ENCODE data around the gene DOCK4. TPM values are rescaled to one million over a fixed set of nuclear protein-coding genes. Genes with fewer than 3 reads are reported as not detected.

DOCK4 gene
- total RNA-seq, 1 donor from 2014 or later = 32.2 TPM

DNA sequence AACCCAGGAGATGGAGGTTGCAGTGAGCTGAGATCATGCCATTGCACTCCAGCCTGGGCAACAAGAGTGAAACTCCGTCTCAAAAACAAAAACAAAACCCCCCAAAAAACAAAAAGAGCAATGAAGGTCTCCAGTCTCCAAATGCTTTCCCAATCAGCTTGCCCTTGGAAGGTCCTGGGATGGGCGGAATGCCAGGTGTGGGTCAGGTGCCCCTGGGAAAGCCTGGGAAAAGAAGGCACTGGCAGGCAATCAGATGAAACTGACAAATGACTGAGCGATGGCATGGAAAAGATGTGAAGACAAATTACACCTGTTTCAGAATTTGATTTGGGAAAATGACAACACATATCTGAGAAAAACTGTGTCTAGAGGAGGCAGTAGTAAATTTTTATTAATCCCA is 433.5 kb downstream of the DOCK4 start:
- Mint-ChIP-seq H3K4me3 (ENCODE audit: unreplicated experiment) (no peak overlapping the region), H3K27me3 (ENCODE audit: low read depth, unreplicated experiment) (no peaks in the 10 kb centered on the region), H3K4me1 (ENCODE audit: low read depth, unreplicated experiment) (peaks cover 2% of the 10 kb centered on the region), H3K36me3 (ENCODE audit: low read depth, unreplicated experiment) (peaks cover 31% of the 10 kb centered on the region), H3K27ac (ENCODE audit: unreplicated experiment) (no peak overlapping the region), H3K9me3 (ENCODE audit: unreplicated experiment) (peaks cover 2% of the 10 kb centered on the region)
- FAIRE-seq (no peak), DNase-seq (ENCODE audit: low read depth) (no peak)
- no peak overlapping the region for H3K4me3 ChIP-seq (ENCODE audit: insufficient read depth, low read depth, low read length)
- H3K27ac ChIP-seq (ENCODE audit: low read depth, low read length) = no peak overlapping the region
- H3K36me3 ChIP-seq (ENCODE audit: insufficient read depth, low read length) = no peaks in the 10 kb centered on the region
- no peaks in the 10 kb centered on the region for H3K4me1 ChIP-seq (ENCODE audit: insufficient read depth, low read length)
- H3K4me2 ChIP-seq (ENCODE audit: low read length) = no peak overlapping the region
- H4K20me1 ChIP-seq (ENCODE audit: insufficient read depth, low read length) = no peaks in the 10 kb centered on the region
- TF ChIP-seq EZH2 (IDR thresholded peaks at IDR 0.05; ENCODE audit: insufficient read depth, low read length) (no peak), CTCF (IDR thresholded peaks at IDR 0.05; ENCODE audit: insufficient read depth, low read depth, low read length) (no peak)
- H3K27me3 ChIP-seq (ENCODE audit: insufficient read depth, low read length) = no peaks in the 10 kb centered on the region
- H2AFZ ChIP-seq (ENCODE audit: low read depth, low read length) = no peak overlapping the region
- no peaks in the 10 kb centered on the region for H3K9me3 ChIP-seq (ENCODE audit: insufficient read depth, low read depth, low read length)
- no peak overlapping the region for H3K9ac ChIP-seq (ENCODE audit: low read length)
- H3K79me2 ChIP-seq (ENCODE audit: insufficient read depth, low read length) = no peaks in the 10 kb centered on the region

DNA sequence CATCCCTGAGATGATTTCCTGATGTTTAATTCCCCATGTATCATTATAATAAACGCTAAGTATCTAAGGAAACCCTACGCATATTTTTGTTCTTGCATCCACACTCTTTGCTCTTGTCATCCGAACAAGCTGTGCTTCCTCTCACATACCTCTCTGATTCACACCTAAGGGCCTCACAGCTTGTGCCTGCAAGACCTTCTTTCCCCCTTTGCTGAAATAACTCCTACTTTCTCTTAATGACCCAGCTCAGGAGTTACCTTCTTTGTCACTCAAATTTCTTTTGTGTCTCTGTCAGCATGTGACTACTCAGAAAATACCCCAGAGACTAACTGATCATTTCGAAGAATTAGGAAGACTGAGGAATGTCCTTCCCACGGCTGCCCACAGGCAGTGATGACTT is 434.6 kb downstream of the DOCK4 start:
- no peaks in the 10 kb centered on the region for H3K27me3 ChIP-seq (ENCODE audit: insufficient read depth, low read length)
- no peak overlapping the region for H3K4me2 ChIP-seq (ENCODE audit: low read length)
- no peaks in the 10 kb centered on the region for H3K27me3 Mint-ChIP-seq (ENCODE audit: low read depth, unreplicated experiment)
- TF ChIP-seq CTCF (IDR thresholded peaks at IDR 0.05; ENCODE audit: insufficient read depth, low read depth, low read length) (no peak), EZH2 (IDR thresholded peaks at IDR 0.05; ENCODE audit: insufficient read depth, low read length) (no peak)
- no peaks in the 10 kb centered on the region for H3K36me3 ChIP-seq (ENCODE audit: insufficient read depth, low read length)
- H2AFZ ChIP-seq (ENCODE audit: low read depth, low read length) = no peak overlapping the region
- H3K36me3 Mint-ChIP-seq (ENCODE audit: low read depth, unreplicated experiment) = peaks cover 21% of the 10 kb centered on the region
- no peak overlapping the region for H3K4me3 ChIP-seq (ENCODE audit: insufficient read depth, low read depth, low read length)
- no peak overlapping the region for H3K9ac ChIP-seq (ENCODE audit: low read length)
- H3K4me1 ChIP-seq (ENCODE audit: insufficient read depth, low read length) = no peaks in the 10 kb centered on the region
- no peak overlapping the region for H3K27ac Mint-ChIP-seq (ENCODE audit: unreplicated experiment)
- H3K27ac ChIP-seq (ENCODE audit: low read depth, low read length) = no peak overlapping the region
- H3K4me1 Mint-ChIP-seq (ENCODE audit: low read depth, unreplicated experiment) = peaks cover 2% of the 10 kb centered on the region
- FAIRE-seq = no peak
- H3K79me2 ChIP-seq (ENCODE audit: insufficient read depth, low read length) = no peaks in the 10 kb centered on the region
- no peak for DNase-seq (ENCODE audit: low read depth)
- no peaks in the 10 kb centered on the region for H3K9me3 ChIP-seq (ENCODE audit: insufficient read depth, low read depth, low read length)
- no peaks in the 10 kb centered on the region for H4K20me1 ChIP-seq (ENCODE audit: insufficient read depth, low read length)
- no peaks in the 10 kb centered on the region for H3K9me3 Mint-ChIP-seq (ENCODE audit: unreplicated experiment)
- no peak overlapping the region for H3K4me3 Mint-ChIP-seq (ENCODE audit: unreplicated experiment)

DNA sequence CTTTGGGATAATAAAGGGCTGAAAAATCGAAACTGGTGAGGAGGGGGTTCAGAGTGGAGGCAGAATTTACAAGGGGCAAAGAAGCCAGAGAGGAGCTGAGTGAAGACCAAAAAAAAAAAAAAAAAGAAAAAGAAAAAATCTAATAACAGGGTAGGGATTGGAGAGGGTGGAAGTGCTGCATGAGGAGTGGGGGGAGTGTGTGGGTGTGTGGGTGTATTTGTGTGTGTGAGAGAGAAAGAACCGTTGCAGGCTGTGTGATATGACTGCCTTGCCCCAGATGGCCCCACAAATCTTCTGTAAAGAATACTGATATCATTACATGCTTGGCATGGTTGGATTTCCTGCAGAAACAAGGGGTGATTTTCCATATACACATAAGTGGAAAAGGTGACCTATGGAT is 436.1 kb downstream of the DOCK4 start:
- H3K27me3 ChIP-seq (ENCODE audit: insufficient read depth, low read length) = no peaks in the 10 kb centered on the region
- H2AFZ ChIP-seq (ENCODE audit: low read depth, low read length) = no peak overlapping the region
- H3K27ac Mint-ChIP-seq (ENCODE audit: unreplicated experiment) = no peak overlapping the region
- no peak for DNase-seq (ENCODE audit: low read depth)
- peaks cover 2% of the 10 kb centered on the region for H3K4me1 Mint-ChIP-seq (ENCODE audit: low read depth, unreplicated experiment)
- TF ChIP-seq CTCF (IDR thresholded peaks at IDR 0.05; ENCODE audit: insufficient read depth, low read depth, low read length) = no peak
- no peak for TF ChIP-seq EZH2 (IDR thresholded peaks at IDR 0.05; ENCODE audit: insufficient read depth, low read length)
- no peaks in the 10 kb centered on the region for H3K9me3 ChIP-seq (ENCODE audit: insufficient read depth, low read depth, low read length)
- H3K79me2 ChIP-seq (ENCODE audit: insufficient read depth, low read length) = no peaks in the 10 kb centered on the region
- no peaks in the 10 kb centered on the region for H3K36me3 ChIP-seq (ENCODE audit: insufficient read depth, low read length)
- H3K4me3 ChIP-seq (ENCODE audit: insufficient read depth, low read depth, low read length) = no peak overlapping the region
- H3K4me3 Mint-ChIP-seq (ENCODE audit: unreplicated experiment) = no peak overlapping the region
- no peaks in the 10 kb centered on the region for H3K27me3 Mint-ChIP-seq (ENCODE audit: low read depth, unreplicated experiment)
- no peak for FAIRE-seq
- no peaks in the 10 kb centered on the region for H4K20me1 ChIP-seq (ENCODE audit: insufficient read depth, low read length)
- H3K27ac ChIP-seq (ENCODE audit: low read depth, low read length) = no peak overlapping the region
- H3K9me3 Mint-ChIP-seq (ENCODE audit: unreplicated experiment) = no peaks in the 10 kb centered on the region
- peaks cover 14% of the 10 kb centered on the region for H3K36me3 Mint-ChIP-seq (ENCODE audit: low read depth, unreplicated experiment)
- H3K4me1 ChIP-seq (ENCODE audit: insufficient read depth, low read length) = no peaks in the 10 kb centered on the region
- H3K4me2 ChIP-seq (ENCODE audit: low read length) = no peak overlapping the region
- no peak overlapping the region for H3K9ac ChIP-seq (ENCODE audit: low read length)
